A673 (cell line): ENCODE results near the gene ATIC. TPM values are rescaled to one million over a fixed set of nuclear protein-coding genes. Genes with fewer than 3 reads are reported as not detected.
"Not testable (repeated sequence)": the region's sequence is repeated elsewhere in the genome, so short reads cannot be mapped to it uniquely, and the experiment has no call there.

ENCODE experiments used
- BruUV-seq: library from RNA; stranded (reverse); fragments of 400-500 nt; replicated peaks from 2 replicates; lab custom pipeline; 2021; lab: Mats Ljungman, UMichigan
- CTCF ChIA-PET: fragments of 300-600 bp; sonication (Branson Sonifier 250); formaldehyde crosslinking; loops from one replicate; lab custom pipeline; 2022; ENCODE audit warnings: antibody characterized with exemption; lab: Charles Lee
- POLR2A ChIA-PET: fragments of 300-600 bp; sonication (Branson Sonifier 250); formaldehyde crosslinking; loops from one replicate; lab custom pipeline; 2022; ENCODE audit warnings: antibody characterized with exemption; ENCODE audit not compliant: low non-redundant PET; lab: Charles Lee
- DNase-seq: peaks from one replicate; pipeline ENCODE4 v3.0.0-alpha.2; 2015; ENCODE audit warnings: low spot score
- H3K27ac ChIP-seq: fragments of 200-600 bp; sonication (generic); 2 replicates; pipeline ENCODE4 v1.5.1; 2016; ENCODE audit warnings: mixed run types, low read depth, mild to moderate bottlenecking, mixed read lengths, antibody characterized with exemption, low read length; ENCODE audit not compliant: poor library complexity, severe bottlenecking
- H3K27me3 ChIP-seq: fragments of 200-600 bp; sonication (generic); replicated peaks from 2 replicates; pipeline ENCODE4 v1.6.1; 2017; ENCODE audit warnings: mixed run types, low read depth, mild to moderate bottlenecking, mixed read lengths, antibody characterized with exemption, low read length; ENCODE audit not compliant: insufficient read depth, poor library complexity
- H3K36me3 ChIP-seq: fragments of 200-600 bp; sonication (generic); 2 replicates; pipeline ENCODE4 v1.6.1; 2016; ENCODE audit warnings: mixed run types, mild to moderate bottlenecking, mixed read lengths, antibody characterized with exemption, low read length; ENCODE audit not compliant: insufficient read depth, poor library complexity, severe bottlenecking
- H3K4me1 ChIP-seq: fragments of 200-600 bp; sonication (generic); 2 replicates; pipeline ENCODE4 v1.6.1; 2017; ENCODE audit warnings: mixed run types, mild to moderate bottlenecking, mixed read lengths, antibody characterized with exemption, low read length; ENCODE audit not compliant: insufficient read depth, poor library complexity, severe bottlenecking
- H3K4me3 ChIP-seq: fragments of 200-600 bp; sonication (generic); 2 replicates; pipeline ENCODE4 v1.5.1; 2016; ENCODE audit warnings: low read depth, mixed run types, mild to moderate bottlenecking, mixed read lengths, low read length; ENCODE audit not compliant: poor library complexity, severe bottlenecking
- H3K9me3 ChIP-seq: fragments of 200-600 bp; sonication (generic); 2 replicates; pipeline ENCODE4 v1.6.1; 2016; ENCODE audit warnings: mixed run types, low read depth, mild to moderate bottlenecking, mixed read lengths, antibody characterized with exemption, low read length; ENCODE audit not compliant: poor library complexity, severe bottlenecking
- CTCF ChIP-seq: fragments of 300-800, 200-600 bp; sonication (generic); conservative IDR thresholded peaks from 2 replicates; pipeline ENCODE4 v1.5.1; 2017; ENCODE audit warnings: low read depth, mild to moderate bottlenecking, antibody characterized with exemption, low read length, moderate library complexity, mixed read lengths
- EZH2 ChIP-seq: fragments of 200-600 bp; sonication (generic); IDR thresholded peaks from 2 replicates; pipeline ENCODE4 v1.6.1; 2017; ENCODE audit warnings: borderline replicate concordance, low read depth, mild to moderate bottlenecking, mixed read lengths, antibody characterized with exemption, low read length; ENCODE audit not compliant: poor library complexity, severe bottlenecking
- intact Hi-C: fragments of 100-400 bp; cut with micrococcal nuclease; formaldehyde crosslinking; loops from one replicate; pipeline ENCODE4 v1.10.0; 2022; ENCODE audit not compliant: unreplicated experiment
- total RNA-seq: library from RNA; stranded (reverse); gene quantifications from 2 replicates; pipeline ENCODE4 v1.2.3, GENCODE V29; 2021

ATIC gene
- total RNA-seq, 1 experiment from 2014 or later, result 328 TPM

GRCh38 chr2:215301994-215302393 is 9.9 kb upstream of the ATIC start:
- POLR2A ChIA-PET, result no interaction called here
- Histone ChIP-seq H3K4me1 (no peaks in the 10 kb centered on the region), H3K4me3 (no peak overlapping the region), H3K27ac (no peak overlapping the region), H3K9me3 (peaks cover 5% of the 10 kb centered on the region), H3K27me3 (no peaks in the 10 kb centered on the region), H3K36me3 (no peaks in the 10 kb centered on the region)
- intact Hi-C loops, result no loop called here
- TF ChIP-seq EZH2, result no peak
- TF ChIP-seq CTCF, result no peak
- DNase-seq, result no peak
- CTCF ChIA-PET, result no interaction called here
- no TSS peak for BruUV-seq

GRCh38 chr2:215311259-215311624 is 617 bp upstream of the ATIC start:
- ChIA-PET CTCF (interaction anchor here (0.7 kb wide), 1 partner anchor 168 kb away, joined by 5 read pairs; no protein-coding TSS in a partner anchor), POLR2A (interaction anchor here (0.7 kb wide), 1 partner anchor 533 kb away, joined by 10 read pairs; no protein-coding TSS in a partner anchor)
- H3K27me3 ChIP-seq, H3K9me3 ChIP-seq, DNase-seq, intact Hi-C loops: not testable (repeated sequence)
- BruUV-seq, result TSS peak; percentile 89
- H3K27ac ChIP-seq, result peak overlapping the region; percentile 78
- peaks cover 23% of the 10 kb centered on the region for H3K36me3 ChIP-seq
- H3K4me3 ChIP-seq, result peak overlapping the region; percentile 67
- peaks cover 15% of the 10 kb centered on the region for H3K4me1 ChIP-seq

GRCh38 chr2:215313255-215313613 is 1.4 kb downstream of the ATIC start:
- peak overlapping the region; percentile 44 for H3K27ac ChIP-seq
- TF ChIP-seq EZH2 (no peak), CTCF (no peak)
- BruUV-seq, result TSS peak; percentile 40
- H3K4me1 ChIP-seq, result peaks cover 15% of the 10 kb centered on the region
- ChIA-PET CTCF (no interaction called here), POLR2A (no interaction called here)
- no peak for DNase-seq
- peak overlapping the region; percentile 67 for H3K4me3 ChIP-seq
- intact Hi-C loops, result no loop called here
- no peaks in the 10 kb centered on the region for H3K9me3 ChIP-seq
- H3K27me3 ChIP-seq, result no peaks in the 10 kb centered on the region
- peaks cover 26% of the 10 kb centered on the region for H3K36me3 ChIP-seq

- intact Hi-C loops, result no loop called here
- DNase-seq, result no peak
- Histone ChIP-seq H3K4me3 (no peak overlapping the region), H3K4me1 (peaks cover 15% of the 10 kb centered on the region), H3K36me3 (peaks cover 43% of the 10 kb centered on the region), H3K27me3 (no peaks in the 10 kb centered on the region), H3K27ac (no peak overlapping the region), H3K9me3 (no peaks in the 10 kb centered on the region)
- no TSS peak for BruUV-seq
- ChIA-PET CTCF (no interaction called here), POLR2A (no interaction called here)
- TF ChIP-seq CTCF, result no peak
- TF ChIP-seq EZH2, result no peak
These were observed 3.0 kb downstream of the ATIC start for GRCh38 chr2:215314896-215315295.
